A673 (cell line): ENCODE data around the gene BCDIN3D. TPM values are rescaled to one million over a fixed set of nuclear protein-coding genes. Genes with fewer than 3 reads are reported as not detected.

ENCODE experiments used
- BruUV-seq: library from RNA; stranded (reverse); fragments of 400-500 nt; replicated peaks from 2 replicates; lab custom pipeline; 2021; lab: Mats Ljungman, UMichigan
- CTCF ChIA-PET: fragments of 300-600 bp; sonication (Branson Sonifier 250); formaldehyde crosslinking; loops from one replicate; lab custom pipeline; 2022; ENCODE audit warnings: antibody characterized with exemption; lab: Charles Lee
- POLR2A ChIA-PET: fragments of 300-600 bp; sonication (Branson Sonifier 250); formaldehyde crosslinking; loops from one replicate; lab custom pipeline; 2022; ENCODE audit warnings: antibody characterized with exemption; ENCODE audit not compliant: low non-redundant PET; lab: Charles Lee
- DNase-seq: peaks from one replicate; pipeline ENCODE4 v3.0.0-alpha.2; 2015; ENCODE audit warnings: low spot score
- H3K27ac ChIP-seq: fragments of 200-600 bp; sonication (generic); 2 replicates; pipeline ENCODE4 v1.5.1; 2016; ENCODE audit warnings: mixed run types, low read depth, mild to moderate bottlenecking, mixed read lengths, antibody characterized with exemption, low read length; ENCODE audit not compliant: poor library complexity, severe bottlenecking
- H3K27me3 ChIP-seq: fragments of 200-600 bp; sonication (generic); replicated peaks from 2 replicates; pipeline ENCODE4 v1.6.1; 2017; ENCODE audit warnings: mixed run types, low read depth, mild to moderate bottlenecking, mixed read lengths, antibody characterized with exemption, low read length; ENCODE audit not compliant: insufficient read depth, poor library complexity
- H3K36me3 ChIP-seq: fragments of 200-600 bp; sonication (generic); 2 replicates; pipeline ENCODE4 v1.6.1; 2016; ENCODE audit warnings: mixed run types, mild to moderate bottlenecking, mixed read lengths, antibody characterized with exemption, low read length; ENCODE audit not compliant: insufficient read depth, poor library complexity, severe bottlenecking
- H3K4me1 ChIP-seq: fragments of 200-600 bp; sonication (generic); 2 replicates; pipeline ENCODE4 v1.6.1; 2017; ENCODE audit warnings: mixed run types, mild to moderate bottlenecking, mixed read lengths, antibody characterized with exemption, low read length; ENCODE audit not compliant: insufficient read depth, poor library complexity, severe bottlenecking
- H3K4me3 ChIP-seq: fragments of 200-600 bp; sonication (generic); 2 replicates; pipeline ENCODE4 v1.5.1; 2016; ENCODE audit warnings: low read depth, mixed run types, mild to moderate bottlenecking, mixed read lengths, low read length; ENCODE audit not compliant: poor library complexity, severe bottlenecking
- H3K9me3 ChIP-seq: fragments of 200-600 bp; sonication (generic); 2 replicates; pipeline ENCODE4 v1.6.1; 2016; ENCODE audit warnings: mixed run types, low read depth, mild to moderate bottlenecking, mixed read lengths, antibody characterized with exemption, low read length; ENCODE audit not compliant: poor library complexity, severe bottlenecking
- CTCF ChIP-seq: fragments of 300-800, 200-600 bp; sonication (generic); conservative IDR thresholded peaks from 2 replicates; pipeline ENCODE4 v1.5.1; 2017; ENCODE audit warnings: low read depth, mild to moderate bottlenecking, antibody characterized with exemption, low read length, moderate library complexity, mixed read lengths
- EZH2 ChIP-seq: fragments of 200-600 bp; sonication (generic); IDR thresholded peaks from 2 replicates; pipeline ENCODE4 v1.6.1; 2017; ENCODE audit warnings: borderline replicate concordance, low read depth, mild to moderate bottlenecking, mixed read lengths, antibody characterized with exemption, low read length; ENCODE audit not compliant: poor library complexity, severe bottlenecking
- intact Hi-C: fragments of 100-400 bp; cut with micrococcal nuclease; formaldehyde crosslinking; loops from one replicate; pipeline ENCODE4 v1.10.0; 2022; ENCODE audit not compliant: unreplicated experiment
- total RNA-seq: library from RNA; stranded (reverse); gene quantifications from 2 replicates; pipeline ENCODE4 v1.2.3, GENCODE V29; 2021

The BCDIN3D gene
- total RNA-seq, 1 experiment from 2014 or later = 5.7 TPM

- intact Hi-C loops = no loop called here
- Histone ChIP-seq H3K27me3 (no peaks in the 10 kb centered on the region), H3K36me3 (no peaks in the 10 kb centered on the region), H3K27ac (no peak overlapping the region), H3K9me3 (no peaks in the 10 kb centered on the region), H3K4me1 (no peaks in the 10 kb centered on the region), H3K4me3 (no peak overlapping the region)
- DNase-seq = no peak
- TF ChIP-seq CTCF (no peak), EZH2 (no peak)
- POLR2A ChIA-PET = no interaction called here
- BruUV-seq = no TSS peak
- CTCF ChIA-PET = interaction anchor here (0.6 kb wide), 1 partner anchor 230 kb away, joined by 10 read pairs; no protein-coding TSS in a partner anchor
These were observed 12.1 kb upstream of the BCDIN3D start for GRCh38 chr12:49854976-49855375.

DNA sequence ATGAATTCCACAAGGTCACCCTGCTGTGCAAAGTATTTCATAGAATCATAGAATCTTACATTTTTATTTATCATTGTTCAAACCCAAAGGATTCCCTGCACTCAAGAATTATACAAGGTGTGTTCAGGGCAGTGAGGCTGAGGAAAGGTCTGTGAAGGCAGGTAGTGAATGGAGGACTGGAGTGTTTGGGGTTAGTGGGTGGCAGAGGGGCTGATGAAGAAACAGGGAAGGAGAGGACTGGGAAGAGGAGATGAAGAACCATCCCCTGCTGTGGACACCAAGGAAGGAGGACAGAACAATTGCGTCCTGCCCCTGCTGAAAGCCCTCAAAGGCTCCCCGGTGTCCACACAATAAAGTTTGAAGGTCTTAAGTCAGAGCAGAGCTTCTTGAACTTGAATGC is 10.8 kb upstream of the BCDIN3D start:
- no peaks in the 10 kb centered on the region for H3K27me3 ChIP-seq
- H3K4me3 ChIP-seq = no peak overlapping the region
- H3K9me3 ChIP-seq = no peaks in the 10 kb centered on the region
- ChIA-PET CTCF (no interaction called here), POLR2A (no interaction called here)
- TF ChIP-seq CTCF (no peak), EZH2 (no peak)
- no peak for DNase-seq
- no peak overlapping the region for H3K27ac ChIP-seq
- intact Hi-C loops = no loop called here
- no peaks in the 10 kb centered on the region for H3K36me3 ChIP-seq
- no TSS peak for BruUV-seq
- no peaks in the 10 kb centered on the region for H3K4me1 ChIP-seq

DNA sequence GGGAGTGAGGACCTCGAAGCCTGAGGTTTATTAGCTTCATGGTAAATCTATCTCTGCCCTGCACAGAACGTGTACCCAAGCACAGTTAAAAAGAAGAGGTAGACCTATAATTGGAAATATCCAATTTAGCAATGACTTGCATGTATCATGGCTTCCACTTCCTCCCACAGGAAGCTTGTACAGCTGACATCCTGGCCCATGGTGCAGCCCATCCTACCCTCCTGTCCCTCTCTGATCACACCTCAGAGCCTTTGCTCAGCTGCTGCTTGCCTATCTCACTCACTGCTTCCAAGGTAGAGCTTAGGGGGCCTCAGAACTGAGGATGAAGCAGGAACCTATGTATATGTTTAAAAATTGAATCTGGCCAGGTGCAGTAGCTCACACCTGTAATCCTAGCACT is 4.3 kb upstream of the BCDIN3D start:
- H3K27ac ChIP-seq = no peak overlapping the region
- POLR2A ChIA-PET = no interaction called here
- no peaks in the 10 kb centered on the region for H3K36me3 ChIP-seq
- no peaks in the 10 kb centered on the region for H3K9me3 ChIP-seq
- peaks cover 7% of the 10 kb centered on the region for H3K4me1 ChIP-seq
- DNase-seq = no peak
- no peak overlapping the region for H3K4me3 ChIP-seq
- CTCF ChIA-PET = interaction anchor here (0.6 kb wide), 1 partner anchor 20 kb away, joined by 5 read pairs; no protein-coding TSS in a partner anchor
- no peaks in the 10 kb centered on the region for H3K27me3 ChIP-seq
- intact Hi-C loops = no loop called here
- TF ChIP-seq CTCF = no peak
- no peak for TF ChIP-seq EZH2
- BruUV-seq = no TSS peak
